Epidermal melanocyte (primary cell): Measurements from ENCODE around the gene ZNF280A.
"Not testable (repeated sequence)": the region's sequence is repeated elsewhere in the genome, so short reads cannot be mapped to it uniquely, and the experiment has no call there.

Source experiments
- DNase-seq: peaks from one replicate; pipeline ENCODE4 v3.0.0; 2011; ENCODE audit warnings: low spot score; ENCODE audit not compliant: insufficient read length

ZNF280A gene

DNA sequence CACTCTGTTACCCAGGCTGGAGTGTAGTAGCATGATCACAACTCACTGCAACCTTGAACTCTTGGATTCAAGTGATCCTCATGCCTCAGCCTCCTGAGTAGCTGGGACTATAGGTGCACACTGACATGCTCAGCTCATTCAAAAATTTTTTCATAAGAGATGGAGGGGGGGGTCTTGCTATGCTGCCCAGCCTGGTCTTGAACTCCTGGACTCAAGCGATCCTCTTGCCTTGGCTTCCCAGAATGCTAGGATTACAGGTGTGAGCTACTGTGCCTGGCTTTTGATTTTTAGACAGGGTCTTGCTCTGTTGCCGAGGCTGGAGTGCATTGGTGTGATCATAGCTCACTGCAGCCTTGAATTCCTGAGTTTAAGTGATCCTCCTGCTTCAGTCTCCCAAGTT lies 25.0 kb upstream of the ZNF280A start:
- no peak for DNase-seq

DNA sequence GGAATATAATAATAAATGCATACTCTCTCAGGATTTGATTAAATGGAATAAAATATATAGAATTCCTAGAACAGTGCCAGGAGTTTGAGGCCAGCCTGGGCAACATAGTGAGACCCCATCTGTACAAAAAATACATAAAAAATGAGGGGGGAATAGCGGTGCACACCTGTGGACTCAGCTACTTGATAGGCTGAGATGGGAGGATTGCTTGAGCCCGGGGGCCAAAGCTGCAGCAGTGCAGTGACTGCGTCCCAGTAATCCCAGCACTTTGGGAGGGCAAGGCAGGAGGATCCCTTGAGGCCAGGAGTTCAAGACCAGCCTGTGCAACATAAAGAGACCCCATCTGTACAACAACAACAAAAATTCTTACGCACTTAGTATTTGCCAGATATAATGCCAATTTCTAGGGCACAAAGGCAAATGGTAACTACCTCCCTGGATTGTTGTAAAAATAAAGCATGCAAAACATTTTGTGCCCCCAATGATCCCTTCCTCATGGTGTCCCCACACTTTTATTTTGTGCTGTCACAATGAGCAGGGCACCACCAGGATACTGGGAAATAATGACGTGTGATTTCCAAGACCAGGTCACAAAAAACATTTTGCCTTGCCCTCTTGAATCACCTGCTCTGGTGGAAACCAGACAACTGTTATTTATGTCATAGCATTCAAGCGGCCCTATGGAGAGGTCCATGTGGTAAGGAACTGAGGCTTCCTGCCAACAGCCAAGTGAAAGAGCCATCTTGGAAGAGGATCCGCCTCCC lies 18.3 kb upstream of the ZNF280A start:
- no peak for DNase-seq

DNA sequence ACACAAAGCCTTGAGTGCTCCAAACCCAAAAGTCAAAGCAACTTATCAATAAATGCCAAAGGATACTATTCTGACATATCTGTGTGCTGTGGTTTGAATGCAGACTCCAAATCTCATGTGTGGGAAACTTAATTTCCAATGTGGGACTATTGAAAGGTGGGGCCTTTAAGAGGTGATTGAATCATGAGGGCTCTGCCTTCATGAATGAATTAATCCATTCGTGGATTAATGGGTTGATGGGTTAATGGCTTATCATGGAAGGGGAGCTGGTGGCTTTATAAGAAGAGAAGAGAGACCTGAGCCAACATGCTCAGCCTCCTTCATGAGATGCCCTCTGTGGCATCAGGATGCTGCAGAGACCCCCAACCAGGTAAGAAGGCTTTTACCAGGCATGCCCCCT lies 16.8 kb upstream of the ZNF280A start:
- no peak for DNase-seq

DNA sequence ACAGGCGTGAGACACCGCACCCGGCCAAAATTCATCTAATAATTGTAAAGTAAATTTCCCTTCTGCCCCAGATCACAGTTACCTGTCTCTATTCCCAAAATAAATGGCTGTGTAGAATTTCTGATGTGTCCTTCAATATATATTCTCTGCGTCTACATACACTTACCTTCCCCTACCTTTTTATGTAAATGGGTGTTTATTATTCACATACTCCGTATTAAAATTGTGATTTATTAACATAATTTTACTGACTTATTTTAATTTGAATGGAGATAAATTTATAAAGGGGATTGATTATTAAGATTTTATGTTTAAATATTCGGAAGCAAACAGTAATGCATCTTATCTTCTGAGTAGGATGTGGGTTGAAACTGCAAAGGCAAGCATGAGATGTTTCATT lies 16.4 kb upstream of the ZNF280A start:
- DNase-seq: no peak

DNA sequence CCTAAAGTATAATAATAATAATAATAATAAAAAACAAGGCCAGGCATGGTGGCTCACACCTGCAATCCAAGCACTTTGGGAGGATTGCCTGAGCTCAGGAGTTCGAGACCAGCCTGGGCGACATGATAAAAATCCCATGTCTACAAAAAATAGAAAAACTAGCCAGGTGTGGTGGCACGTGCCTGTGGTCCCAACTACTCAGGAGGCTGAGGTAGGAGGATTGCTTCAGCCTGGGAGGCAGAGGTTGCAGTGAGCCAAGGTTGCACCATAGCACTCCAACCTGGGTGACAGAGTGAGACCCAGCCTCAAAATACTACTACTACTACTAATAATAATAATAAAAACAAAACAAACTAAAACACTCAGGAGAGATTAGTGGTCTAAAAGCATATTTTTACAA lies 15.6 kb upstream of the ZNF280A start:
- DNase-seq: no peak

DNA sequence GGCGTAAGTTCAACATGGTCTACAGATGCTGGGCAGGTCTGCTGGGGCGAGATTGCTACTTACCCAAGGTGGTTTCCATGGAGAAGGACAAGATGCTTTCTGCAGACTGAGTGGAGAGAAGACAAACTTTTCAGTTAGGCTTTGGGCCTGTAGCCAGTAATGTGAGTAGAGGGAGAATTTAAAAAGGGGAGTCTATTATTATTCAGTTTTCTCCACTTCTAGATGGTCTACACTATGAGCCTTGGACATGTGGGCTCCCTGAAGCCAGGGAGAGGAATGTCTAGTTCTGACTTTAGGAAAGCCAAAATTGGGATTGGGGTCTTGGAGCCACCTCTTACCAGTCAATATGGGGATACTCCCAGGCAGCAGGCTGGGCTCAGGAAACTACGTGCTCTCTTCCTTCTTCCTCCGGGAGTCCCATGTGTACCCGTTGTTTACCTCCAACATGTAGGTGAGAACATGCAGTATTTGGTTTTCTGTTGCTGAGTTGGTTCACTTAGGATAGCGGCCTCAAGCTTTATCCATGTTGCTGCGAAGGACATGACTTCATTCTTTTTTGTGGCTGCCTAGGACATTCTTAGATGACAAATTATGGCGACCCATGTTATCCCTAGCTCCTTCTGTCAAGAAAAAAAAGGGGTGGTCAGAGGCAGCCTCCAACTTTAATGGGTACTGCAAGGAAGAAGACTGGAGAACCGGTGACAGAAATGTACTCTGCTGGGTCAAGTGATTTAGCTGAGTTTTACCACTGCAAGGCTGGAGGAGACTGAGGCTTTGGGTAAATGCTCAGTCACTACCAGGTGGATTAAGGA lies 14.7 kb upstream of the ZNF280A start:
- no peak for DNase-seq

DNA sequence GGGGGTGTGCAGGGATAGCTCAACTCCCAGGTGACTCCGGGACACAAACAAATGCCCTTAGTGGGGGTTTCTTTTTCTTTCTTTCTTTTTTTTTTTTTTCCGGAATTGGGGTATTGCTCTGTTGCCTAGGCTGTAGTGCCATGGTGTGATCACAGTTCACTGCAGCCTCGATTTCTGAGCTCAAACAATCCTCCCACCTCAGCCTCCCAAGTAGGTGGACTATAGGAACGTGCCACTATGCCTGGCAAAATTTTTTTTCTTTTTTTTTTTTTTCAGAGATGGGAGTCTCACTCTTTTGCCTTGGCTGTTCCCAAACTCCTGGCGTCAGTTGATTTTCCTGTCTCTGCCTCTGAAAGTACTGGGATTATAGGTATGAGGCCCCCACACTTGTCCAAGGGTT lies 13.8 kb upstream of the ZNF280A start:
- DNase-seq: no peak

DNA sequence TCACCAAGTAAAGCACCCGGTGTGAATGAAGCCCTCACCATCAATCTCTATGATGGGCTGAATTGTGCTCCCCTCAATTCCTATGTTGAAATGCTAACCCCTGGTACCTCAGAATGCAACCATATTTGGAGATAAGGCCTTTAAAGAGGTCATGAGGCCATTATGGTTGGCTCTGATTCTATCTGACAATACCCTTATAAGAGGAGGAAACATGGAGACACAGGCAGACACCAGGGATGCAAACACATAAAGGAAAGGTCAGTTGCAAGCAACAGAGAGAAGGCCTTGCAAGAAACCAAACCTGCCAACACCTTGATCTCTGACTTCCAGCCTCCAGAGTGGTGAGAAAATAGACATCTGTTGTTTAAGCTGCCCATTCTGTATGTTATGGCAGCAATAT lies 13.3 kb upstream of the ZNF280A start:
- no peak for DNase-seq

DNA sequence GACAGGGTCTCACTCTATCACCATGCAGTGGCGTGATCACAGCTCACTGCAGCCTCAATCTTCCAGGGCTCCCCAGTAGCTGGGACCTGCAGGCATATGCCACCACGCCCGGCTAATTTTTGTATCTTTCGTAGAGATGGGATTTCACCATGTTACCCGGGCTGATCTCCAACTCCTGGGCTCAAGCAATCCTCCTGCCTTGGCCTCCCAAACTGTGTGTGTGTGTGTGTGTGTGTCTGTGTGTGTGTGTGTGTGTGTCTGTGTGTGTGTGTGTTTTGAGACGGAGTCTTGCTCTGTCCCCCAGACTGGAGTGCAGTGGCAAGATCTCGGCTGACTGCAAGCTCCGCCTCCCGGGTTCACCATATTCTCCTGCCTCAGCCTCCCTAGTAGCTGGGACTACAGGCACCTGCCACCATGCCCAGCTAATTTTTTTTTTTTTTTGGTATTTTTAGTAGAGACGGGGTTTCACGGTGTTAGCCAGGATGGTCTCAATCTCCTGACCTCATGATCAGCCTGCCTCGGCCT lies 12.5 kb upstream of the ZNF280A start:
- not testable (repeated sequence) for DNase-seq

DNA sequence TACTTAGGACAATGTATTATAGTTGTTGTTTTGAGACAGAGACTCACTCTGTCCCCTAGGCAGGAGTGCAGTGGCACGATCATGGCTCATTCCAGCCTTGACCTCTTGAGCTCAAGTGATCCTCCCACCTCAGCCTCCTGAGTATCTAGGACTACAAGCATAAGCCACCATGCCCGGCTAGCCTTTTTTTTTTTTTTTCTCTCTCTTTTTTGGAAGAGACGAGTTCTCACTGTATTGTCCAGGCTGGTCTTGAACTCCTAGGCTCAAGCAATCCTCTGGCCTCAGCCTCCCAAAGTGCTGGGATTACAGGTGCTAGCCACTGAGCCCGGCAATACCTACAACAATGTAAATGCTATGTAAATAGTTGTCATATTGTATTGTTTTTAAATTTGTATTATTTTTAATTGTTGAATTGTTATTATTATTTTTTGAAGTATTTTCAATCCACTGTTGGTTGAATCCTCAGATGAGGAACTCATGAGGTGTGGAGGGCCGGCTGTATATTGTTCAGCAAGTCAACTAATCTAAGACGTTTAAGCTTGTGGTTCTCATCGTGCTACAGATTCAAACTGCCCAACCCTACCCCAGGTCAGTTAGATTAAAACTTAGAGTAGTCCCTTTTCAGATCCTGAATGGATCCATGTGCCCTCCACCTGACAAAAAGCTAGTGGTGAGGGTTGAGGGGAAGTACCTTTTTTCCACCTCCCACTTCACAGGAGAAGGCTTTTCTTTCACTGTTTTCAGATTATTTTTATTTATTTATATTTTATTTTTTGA lies 11.9 kb upstream of the ZNF280A start:
- no peak for DNase-seq

DNA sequence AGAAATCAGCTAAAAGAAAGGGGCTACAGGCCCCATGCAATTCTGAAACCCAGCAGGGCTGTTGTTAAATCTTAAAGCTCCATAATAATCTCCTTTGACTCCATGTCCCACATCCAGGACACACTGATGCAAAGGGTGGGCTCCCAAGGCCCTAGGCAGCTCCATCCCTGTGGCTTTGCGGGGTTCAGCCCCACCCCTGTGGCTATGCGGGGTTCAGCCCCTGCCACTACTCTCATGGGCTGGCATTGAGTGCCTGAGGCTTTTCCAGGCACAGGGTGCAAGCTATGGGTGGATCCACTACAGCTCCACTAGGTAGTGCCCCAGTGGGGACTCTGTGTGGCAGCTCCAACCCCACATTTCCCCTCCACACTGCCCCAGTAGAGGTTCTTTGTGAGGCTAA lies 8.7 kb upstream of the ZNF280A start:
- no peak for DNase-seq

DNA sequence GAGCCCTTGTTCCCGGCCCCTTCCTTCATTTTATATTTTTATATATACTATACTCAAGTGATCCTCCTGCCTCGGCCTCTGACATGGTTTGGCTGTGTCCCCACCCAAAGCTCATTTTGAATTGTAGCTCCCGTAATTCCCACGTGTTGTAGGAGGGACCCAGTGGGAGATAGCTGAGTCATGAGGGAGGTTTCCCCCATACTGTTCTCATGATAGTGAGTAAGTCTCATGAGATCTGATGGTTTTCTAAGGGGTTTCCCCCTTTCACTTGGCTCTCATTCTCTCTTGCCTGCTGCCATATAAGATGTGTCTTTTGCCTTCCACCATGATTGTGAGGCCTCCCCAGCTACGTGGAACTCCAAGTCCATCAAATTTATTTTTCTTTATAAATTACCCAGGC lies 7.2 kb upstream of the ZNF280A start:
- DNase-seq: no peak

DNA sequence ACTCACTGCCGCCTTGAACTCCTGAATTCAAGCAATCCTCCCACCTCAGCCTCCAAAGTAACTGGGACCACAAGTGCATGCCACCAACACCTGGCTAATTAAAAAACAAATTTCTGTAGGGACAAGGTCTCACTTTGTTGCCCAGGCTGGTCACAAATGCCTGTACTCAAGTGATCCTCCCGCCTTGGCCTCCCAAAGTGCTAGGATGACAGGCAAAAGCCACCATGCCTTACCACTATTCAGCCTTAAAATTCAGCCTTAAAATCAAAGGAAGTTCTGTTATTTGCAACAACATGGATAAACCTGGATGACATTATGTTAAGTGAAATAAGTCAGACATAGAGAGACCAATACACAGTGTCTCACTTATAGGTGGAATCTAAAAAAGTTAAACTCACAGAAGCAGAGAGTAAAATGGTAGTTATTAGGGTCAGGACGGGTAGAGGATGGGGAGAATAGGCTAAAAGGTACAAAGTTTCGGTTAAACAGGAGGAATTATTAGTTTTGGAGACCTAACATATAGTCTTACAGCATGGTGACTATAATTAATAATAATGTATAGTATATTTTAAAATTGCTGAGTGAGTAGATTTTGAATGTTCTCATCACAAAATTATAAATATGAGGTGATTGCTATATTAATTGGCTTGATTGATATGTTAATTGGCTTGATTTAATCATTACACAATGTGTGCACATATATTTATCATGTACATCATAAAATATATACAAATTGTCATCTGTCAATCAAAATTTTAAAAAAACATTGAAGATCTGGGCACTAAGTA lies 6.2 kb upstream of the ZNF280A start:
- DNase-seq: no peak

DNA sequence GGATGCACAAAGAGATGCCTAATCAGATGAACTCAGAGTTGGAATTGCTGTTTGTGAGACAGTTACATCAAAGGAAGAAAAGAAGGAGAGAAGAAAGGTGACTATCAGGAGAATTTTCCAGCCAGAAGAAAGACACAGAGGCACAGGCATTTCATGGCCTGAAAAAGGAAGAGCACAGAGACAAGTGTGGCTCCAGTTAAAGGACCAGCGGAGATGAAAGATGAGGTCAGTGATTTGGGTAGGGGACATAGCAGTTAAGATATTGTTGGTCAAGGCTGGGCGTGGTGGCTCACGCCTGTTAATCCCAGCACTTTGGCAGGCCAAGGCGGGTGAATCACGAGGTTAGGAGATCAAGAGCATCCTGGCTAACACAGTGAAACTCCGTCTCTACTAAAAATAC lies 3.4 kb upstream of the ZNF280A start:
- no peak for DNase-seq

DNA sequence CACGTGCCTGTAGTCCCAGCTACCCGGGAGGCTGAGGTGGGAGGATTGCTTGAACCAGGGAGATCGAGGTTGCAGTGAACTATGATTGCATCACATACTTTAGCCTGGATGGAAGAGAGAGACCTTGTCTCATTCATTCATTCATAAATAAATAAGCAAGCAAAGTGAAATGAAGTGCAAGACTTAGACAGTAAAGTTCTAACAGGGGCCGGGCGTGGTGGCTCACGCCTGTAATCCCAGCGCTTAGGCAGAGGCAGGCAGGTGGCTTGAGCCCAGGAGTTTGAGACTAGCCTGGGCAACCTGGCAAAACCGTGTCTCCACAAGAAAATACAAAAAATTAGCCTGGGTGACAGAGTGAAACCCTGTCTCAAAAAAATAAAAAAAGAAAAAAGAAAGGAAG lies 1.6 kb upstream of the ZNF280A start:
- no peak for DNase-seq

DNA sequence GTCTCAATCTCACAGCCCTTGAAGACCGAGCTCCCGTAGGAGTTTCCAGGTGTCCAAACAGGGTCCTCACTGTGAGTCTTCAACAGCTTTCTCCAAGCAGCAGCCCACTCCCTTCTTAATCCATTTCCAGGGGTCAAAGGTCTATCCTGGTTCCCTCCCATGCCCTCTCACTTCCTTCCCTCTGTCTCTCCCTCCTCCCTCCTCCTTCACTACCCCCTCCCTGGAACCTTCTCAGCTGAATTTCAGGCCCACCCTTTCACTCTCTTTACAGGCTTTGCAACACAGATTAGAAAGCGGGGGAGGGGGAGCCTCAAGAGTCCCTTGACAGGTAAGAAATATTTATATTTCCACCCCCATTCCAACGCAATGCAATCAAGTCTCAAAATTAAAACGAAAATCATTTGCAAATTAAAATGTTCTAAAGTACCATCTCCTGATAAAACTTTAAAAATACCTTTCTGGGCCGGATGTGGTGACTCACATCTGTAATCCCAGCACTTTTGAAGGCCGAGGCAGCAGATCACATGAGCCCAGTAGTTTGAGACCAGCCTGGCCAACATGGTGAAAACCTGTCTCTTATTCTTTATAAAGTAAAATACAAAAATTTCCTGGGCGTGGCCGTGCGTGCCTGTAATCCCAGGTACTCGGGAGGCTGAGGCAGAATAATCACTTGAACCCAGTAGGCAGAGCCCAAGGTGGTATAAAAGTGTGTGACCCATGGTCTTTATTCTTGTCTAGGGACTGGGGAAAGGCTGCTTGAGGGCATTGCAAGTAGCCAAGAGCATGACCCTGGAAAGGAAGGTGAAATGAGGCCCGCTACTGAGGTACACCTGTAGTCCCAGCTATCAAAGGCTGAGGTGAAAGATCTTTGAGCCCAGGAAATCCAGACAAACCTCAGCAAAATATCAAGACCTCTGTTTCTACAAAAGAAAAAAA lies 865 bp upstream of the ZNF280A start:
- DNase-seq: no peak

DNA sequence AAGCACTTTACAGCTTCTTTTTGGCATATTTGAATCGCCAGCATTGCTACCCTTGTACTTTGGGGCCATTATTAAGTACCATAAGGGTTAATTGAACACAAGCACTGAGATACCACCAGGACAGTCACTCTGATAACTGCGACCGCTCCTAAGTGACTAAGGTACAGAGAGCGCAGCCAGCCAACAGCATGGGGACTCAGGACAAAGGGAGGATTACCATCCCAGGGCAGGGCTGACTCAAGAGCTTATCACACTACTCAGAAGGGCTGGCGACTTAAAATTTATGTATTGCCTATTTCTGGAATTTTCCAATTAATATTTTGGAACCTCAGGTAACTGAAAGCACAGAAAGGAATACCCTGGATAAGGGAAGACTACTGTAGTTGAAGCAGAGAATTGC lies 479 bp downstream of the ZNF280A start:
- DNase-seq: no peak

DNA sequence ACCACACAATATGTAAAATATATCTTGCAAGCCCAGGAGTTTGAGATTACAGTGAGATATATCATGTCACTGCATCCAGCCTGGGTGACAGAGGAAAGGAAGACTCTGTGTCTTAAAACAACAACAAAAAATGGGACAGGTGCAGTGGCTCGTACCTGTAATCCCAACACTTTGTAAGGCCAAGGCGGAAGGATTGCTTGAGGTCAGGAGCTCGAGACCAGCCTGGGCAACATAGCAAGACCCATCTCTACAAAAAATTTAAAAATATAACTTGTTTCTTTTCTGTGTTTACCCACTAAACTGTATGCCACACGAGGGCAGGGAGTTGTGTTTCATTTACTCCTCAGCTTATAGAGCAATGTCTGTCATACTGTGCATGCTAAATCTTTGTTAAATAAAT lies 3.1 kb downstream of the ZNF280A start:
- no peak for DNase-seq

DNA sequence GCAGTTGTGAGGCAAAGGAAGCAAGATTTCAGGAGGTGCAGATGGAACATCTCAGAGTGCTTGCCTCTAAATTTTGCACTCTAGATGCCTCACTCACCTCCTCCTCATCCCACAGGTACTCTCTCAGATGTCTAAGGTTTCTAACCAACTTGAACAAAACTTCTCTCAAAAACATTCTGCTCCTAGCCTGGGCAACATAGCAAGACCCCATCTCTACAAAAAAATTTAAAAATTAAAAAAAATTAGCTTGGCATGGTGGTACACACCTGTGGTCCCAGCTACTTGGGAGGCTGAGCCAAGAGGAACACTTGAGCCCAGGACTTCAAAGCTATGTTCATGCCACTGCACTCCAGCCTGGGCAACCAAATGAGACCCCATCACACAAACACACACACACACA lies 4.2 kb downstream of the ZNF280A start:
- no peak for DNase-seq

DNA sequence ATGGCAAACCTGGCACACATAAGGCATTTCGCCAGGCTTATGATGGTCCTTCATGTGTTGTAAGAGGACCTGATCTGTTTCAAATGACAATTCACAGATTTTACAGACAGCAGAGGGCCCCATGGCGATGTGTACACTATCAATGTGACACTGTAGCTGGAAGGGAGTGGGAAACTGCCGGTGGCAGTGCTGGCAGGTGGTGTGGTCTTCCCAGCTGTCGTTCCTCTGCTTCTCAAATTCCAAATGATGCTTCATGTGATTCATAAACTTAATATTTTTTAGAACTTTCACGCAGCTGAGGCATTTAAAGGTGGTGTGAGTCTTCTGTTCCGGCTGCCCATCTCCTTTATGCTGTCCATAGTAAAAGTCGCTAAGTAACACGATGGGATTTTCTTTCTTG lies 5.6 kb downstream of the ZNF280A start:
- not testable (repeated sequence) for DNase-seq
